HepG2 (cell line): ENCODE results near the gene OVCA2. TPM values are rescaled to one million over a fixed set of nuclear protein-coding genes. Genes with fewer than 3 reads are reported as not detected.

Experiments used
- BRD4 ChIP-seq: sonication (generic); formaldehyde crosslinking; IDR thresholded peaks from 2 replicates; pipeline ENCODE4 v1.4.0; 2020; ENCODE audit warnings: missing genetic modification reagents
- HNRNPLL ChIP-seq: fragments of 200-400 bp; formaldehyde crosslinking; IDR thresholded peaks from 2 replicates; pipeline ENCODE4 v1.6.1; 2017; ENCODE audit warnings: mild to moderate bottlenecking, low read depth, low read length; ENCODE audit not compliant: poor library complexity, severe bottlenecking
- MYNN ChIP-seq: sonication (generic); formaldehyde crosslinking; IDR thresholded peaks from 2 replicates; pipeline ENCODE4 v1.4.0; 2020; ENCODE audit warnings: mild to moderate bottlenecking, low read depth, missing genetic modification reagents
- PAWR ChIP-seq: sonication (generic); formaldehyde crosslinking; IDR thresholded peaks from 2 replicates; pipeline ENCODE4 v1.4.0; 2020; ENCODE audit warnings: missing genetic modification reagents, mild to moderate bottlenecking, borderline replicate concordance
- PITX1 ChIP-seq: sonication (generic); formaldehyde crosslinking; IDR thresholded peaks from 2 replicates; pipeline ENCODE4 v1.5.1; 2020; ENCODE audit warnings: mild to moderate bottlenecking, missing genetic modification reagents
- RFXANK ChIP-seq: IDR thresholded peaks from 2 replicates; pipeline ENCODE4 v1.6.1; 2016
- WIZ ChIP-seq: sonication (generic); formaldehyde crosslinking; IDR thresholded peaks from 2 replicates; pipeline ENCODE4 v1.5.1; 2020; ENCODE audit warnings: mild to moderate bottlenecking, missing genetic modification reagents
- ZNF121 ChIP-seq: sonication (generic); formaldehyde crosslinking; IDR thresholded peaks from 2 replicates; pipeline ENCODE4 v1.5.0; 2020; ENCODE audit warnings: mild to moderate bottlenecking, missing genetic modification reagents
- ZNF260 ChIP-seq: sonication (generic); formaldehyde crosslinking; IDR thresholded peaks from 2 replicates; pipeline ENCODE4 v1.4.0; 2020; ENCODE audit warnings: missing genetic modification reagents, low read depth, mild to moderate bottlenecking, borderline replicate concordance
- ZNF296 ChIP-seq: sonication (generic); formaldehyde crosslinking; conservative IDR thresholded peaks from 2 replicates; pipeline ENCODE4 v1.5.0; 2020; ENCODE audit warnings: mild to moderate bottlenecking, missing genetic modification reagents
- ZNF451 ChIP-seq: sonication (generic); formaldehyde crosslinking; IDR thresholded peaks from 2 replicates; pipeline ENCODE4 v1.5.0; 2020; ENCODE audit warnings: mild to moderate bottlenecking, missing genetic modification reagents
- ZNF644 ChIP-seq: IDR thresholded peaks from 2 replicates; pipeline ENCODE4 v1.6.1; 2016; ENCODE audit warnings: low read depth
- ZNF777 ChIP-seq: sonication (generic); formaldehyde crosslinking; IDR thresholded peaks from 2 replicates; pipeline ENCODE4 v1.4.0; 2020; ENCODE audit warnings: missing genetic modification reagents
- ZNF781 ChIP-seq: sonication (generic); formaldehyde crosslinking; IDR thresholded peaks from 2 replicates; pipeline ENCODE4 v1.5.1; 2020; ENCODE audit warnings: borderline replicate concordance, mild to moderate bottlenecking, missing genetic modification reagents; ENCODE audit errors: not compliant biosample characterization
- ZNF782 ChIP-seq: sonication (generic); formaldehyde crosslinking; IDR thresholded peaks from 2 replicates; pipeline ENCODE4 v1.4.0; 2020; ENCODE audit warnings: missing genetic modification reagents, mild to moderate bottlenecking, borderline replicate concordance
- ZZZ3 ChIP-seq: sonication (generic); formaldehyde crosslinking; IDR thresholded peaks from 2 replicates; pipeline ENCODE4 v1.4.0; 2020; ENCODE audit warnings: missing genetic modification reagents, mild to moderate bottlenecking, borderline replicate concordance
- polyA plus RNA-seq, 8 experiments: library from polyadenylated mRNA; depleted of rRNA in 3 of 8; stranded (reverse) in 7 of 8; unstranded in 1 of 8; fragments of >200 nt; fragmentation: Illumina TruSeq in 4 of 8; extraction: Trizol in 4 of 8; gene quantifications; 2 replicates each; pipeline versions ENCODE4 v1.2.1 to v1.2.3, GENCODE V29; 2011 to 2016; ENCODE audit warnings: low read depth in 4 of 8, missing spikeins in 1 of 8, mixed read lengths in 1 of 8; ENCODE audit not compliant: insufficient read depth in 1 of 8
- total RNA-seq, 5 experiments: library from RNA; depleted of rRNA; stranded (reverse); fragments of >200 nt; fragmentation: Illumina TruSeq; extraction: Trizol; gene quantifications; 2 replicates each; pipeline ENCODE4 v1.2.3, GENCODE V29; 2016; ENCODE audit warnings: low read depth in 1 of 5
- TF ChIP-seq, protein P1 (sequence below): sonication (generic); formaldehyde crosslinking; IDR thresholded peaks from 2 replicates; pipeline ENCODE4 v1.4.0; 2020; ENCODE audit warnings: missing genetic modification reagents, borderline replicate concordance
- TF ChIP-seq, protein P2 (sequence below): sonication (generic); formaldehyde crosslinking; IDR thresholded peaks from 2 replicates; pipeline ENCODE4 v1.5.0; 2020; ENCODE audit warnings: mild to moderate bottlenecking, missing genetic modification reagents
- TF ChIP-seq, protein P3 (sequence below): sonication (generic); formaldehyde crosslinking; IDR thresholded peaks from 2 replicates; pipeline ENCODE4 v1.4.0; 2020; ENCODE audit warnings: mild to moderate bottlenecking, missing genetic modification reagents

Gene OVCA2
- total and polyA plus RNA-seq, 2 of the 13 experiments (the other 11 are each of a cell fraction or from before 2014, with no cell fraction given): 23.7 to 28.2 TPM

DNA sequence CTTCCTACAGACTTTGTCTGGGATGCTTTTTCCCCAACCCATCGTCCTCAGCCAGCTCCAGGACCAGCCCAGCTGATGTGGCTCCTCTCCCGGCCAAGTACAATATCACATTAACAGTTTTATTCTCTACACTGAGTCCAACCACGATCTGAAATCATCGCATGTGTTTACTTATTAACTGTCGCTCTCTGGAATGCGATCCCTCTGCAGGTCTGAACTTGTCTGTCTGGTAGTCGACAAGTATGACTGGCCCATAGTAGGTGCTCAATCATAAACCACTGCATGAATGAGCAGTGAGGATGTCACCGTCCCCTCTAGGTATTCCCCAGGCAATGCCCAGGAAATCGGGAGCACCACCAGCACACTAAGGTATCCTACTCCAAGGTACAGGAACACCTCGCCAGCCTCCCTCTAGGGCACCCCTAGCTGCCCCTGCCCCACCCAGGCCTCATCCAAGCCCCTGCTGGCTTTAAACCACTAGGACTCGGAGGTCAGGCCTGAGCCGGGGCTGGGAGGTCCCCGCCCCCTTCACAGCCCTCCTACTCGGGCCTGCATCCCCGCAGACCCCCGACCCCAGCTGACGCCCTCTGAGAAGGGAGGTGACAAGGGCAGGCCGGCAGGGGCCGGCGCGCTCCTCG is 44.4 kb upstream of the OVCA2 start (continued):
- TF ChIP-seq, protein P1, sequence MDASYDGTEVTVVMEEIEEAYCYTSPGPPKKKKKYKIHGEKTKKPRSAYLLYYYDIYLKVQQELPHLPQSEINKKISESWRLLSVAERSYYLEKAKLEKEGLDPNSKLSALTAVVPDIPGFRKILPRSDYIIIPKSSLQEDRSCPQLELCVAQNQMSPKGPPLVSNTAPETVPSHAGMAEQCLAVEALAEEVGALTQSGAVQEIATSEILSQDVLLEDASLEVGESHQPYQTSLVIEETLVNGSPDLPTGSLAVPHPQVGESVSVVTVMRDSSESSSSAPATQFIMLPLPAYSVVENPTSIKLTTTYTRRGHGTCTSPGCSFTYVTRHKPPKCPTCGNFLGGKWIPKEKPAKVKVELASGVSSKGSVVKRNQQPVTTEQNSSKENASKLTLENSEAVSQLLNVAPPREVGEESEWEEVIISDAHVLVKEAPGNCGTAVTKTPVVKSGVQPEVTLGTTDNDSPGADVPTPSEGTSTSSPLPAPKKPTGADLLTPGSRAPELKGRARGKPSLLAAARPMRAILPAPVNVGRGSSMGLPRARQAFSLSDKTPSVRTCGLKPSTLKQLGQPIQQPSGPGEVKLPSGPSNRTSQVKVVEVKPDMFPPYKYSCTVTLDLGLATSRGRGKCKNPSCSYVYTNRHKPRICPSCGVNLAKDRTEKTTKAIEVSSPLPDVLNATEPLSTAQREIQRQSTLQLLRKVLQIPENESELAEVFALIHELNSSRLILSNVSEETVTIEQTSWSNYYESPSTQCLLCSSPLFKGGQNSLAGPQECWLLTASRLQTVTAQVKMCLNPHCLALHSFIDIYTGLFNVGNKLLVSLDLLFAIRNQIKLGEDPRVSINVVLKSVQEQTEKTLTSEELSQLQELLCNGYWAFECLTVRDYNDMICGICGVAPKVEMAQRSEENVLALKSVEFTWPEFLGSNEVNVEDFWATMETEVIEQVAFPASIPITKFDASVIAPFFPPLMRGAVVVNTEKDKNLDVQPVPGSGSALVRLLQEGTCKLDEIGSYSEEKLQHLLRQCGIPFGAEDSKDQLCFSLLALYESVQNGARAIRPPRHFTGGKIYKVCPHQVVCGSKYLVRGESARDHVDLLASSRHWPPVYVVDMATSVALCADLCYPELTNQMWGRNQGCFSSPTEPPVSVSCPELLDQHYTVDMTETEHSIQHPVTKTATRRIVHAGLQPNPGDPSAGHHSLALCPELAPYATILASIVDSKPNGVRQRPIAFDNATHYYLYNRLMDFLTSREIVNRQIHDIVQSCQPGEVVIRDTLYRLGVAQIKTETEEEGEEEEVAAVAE: no peak
- TF ChIP-seq ZNF644 (CRISPR knock-in tag) (no peak), PITX1 (CRISPR knock-in tag) (no peak; the same call in 1 of the 2 replicates), ZNF451 (CRISPR knock-in tag) (no peak), ZZZ3 (CRISPR knock-in tag) (no peak), MYNN (no peak), BRD4 (CRISPR knock-in tag) (0 out of 2 replicates have a peak, but pooled peaks have one; percentile 49), RFXANK (no peak), ZNF782 (CRISPR knock-in tag) (no peak), ZNF781 (CRISPR knock-in tag) (no peak), ZNF260 (CRISPR knock-in tag) (no peak), WIZ (CRISPR knock-in tag) (no peak), ZNF777 (CRISPR knock-in tag) (0 out of 2 replicates have a peak, but pooled peaks have one; percentile 49), HNRNPLL (no peak), PAWR (CRISPR knock-in tag) (no peak), ZNF121 (CRISPR knock-in tag) (no peak), ZNF296 (CRISPR knock-in tag) (no peak)
- TF ChIP-seq, protein P2, sequence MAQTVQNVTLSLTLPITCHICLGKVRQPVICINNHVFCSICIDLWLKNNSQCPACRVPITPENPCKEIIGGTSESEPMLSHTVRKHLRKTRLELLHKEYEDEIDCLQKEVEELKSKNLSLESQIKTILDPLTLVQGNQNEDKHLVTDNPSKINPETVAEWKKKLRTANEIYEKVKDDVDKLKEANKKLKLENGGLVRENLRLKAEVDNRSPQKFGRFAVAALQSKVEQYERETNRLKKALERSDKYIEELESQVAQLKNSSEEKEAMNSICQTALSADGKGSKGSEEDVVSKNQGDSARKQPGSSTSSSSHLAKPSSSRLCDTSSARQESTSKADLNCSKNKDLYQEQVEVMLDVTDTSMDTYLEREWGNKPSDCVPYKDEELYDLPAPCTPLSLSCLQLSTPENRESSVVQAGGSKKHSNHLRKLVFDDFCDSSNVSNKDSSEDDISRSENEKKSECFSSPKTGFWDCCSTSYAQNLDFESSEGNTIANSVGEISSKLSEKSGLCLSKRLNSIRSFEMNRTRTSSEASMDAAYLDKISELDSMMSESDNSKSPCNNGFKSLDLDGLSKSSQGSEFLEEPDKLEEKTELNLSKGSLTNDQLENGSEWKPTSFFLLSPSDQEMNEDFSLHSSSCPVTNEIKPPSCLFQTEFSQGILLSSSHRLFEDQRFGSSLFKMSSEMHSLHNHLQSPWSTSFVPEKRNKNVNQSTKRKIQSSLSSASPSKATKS (CRISPR knock-in tag): no peak
- TF ChIP-seq, protein P3, sequence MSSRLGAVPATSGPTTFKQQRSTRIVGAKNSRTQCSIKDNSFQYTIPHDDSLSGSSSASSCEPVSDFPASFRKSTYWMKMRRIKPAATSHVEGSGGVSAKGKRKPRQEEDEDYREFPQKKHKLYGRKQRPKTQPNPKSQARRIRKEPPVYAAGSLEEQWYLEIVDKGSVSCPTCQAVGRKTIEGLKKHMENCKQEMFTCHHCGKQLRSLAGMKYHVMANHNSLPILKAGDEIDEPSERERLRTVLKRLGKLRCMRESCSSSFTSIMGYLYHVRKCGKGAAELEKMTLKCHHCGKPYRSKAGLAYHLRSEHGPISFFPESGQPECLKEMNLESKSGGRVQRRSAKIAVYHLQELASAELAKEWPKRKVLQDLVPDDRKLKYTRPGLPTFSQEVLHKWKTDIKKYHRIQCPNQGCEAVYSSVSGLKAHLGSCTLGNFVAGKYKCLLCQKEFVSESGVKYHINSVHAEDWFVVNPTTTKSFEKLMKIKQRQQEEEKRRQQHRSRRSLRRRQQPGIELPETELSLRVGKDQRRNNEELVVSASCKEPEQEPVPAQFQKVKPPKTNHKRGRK (CRISPR knock-in tag): no peak
